ENCODE results near the gene AMPD3.

The AMPD3 gene

DNA sequence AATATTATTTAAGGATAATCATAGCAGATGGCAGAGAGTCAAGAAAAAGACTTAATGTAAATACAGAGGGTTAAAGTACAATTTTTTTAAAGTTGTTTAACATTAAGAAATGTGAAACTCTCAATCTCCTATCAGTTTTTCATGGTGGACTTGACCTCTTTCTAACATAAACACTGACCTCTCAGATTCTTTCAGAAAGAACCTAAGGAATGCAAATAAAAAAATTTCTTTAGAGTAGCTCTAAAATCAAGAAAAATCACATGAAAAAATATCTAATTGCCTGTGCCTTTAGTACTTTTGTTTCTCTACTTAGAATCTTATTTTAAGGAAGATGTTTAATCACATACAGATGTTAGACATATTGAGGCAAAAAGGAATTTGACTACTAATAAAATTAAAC is 73.1 kb downstream of the AMPD3 start:
- DNase-seq (ENCODE audit: insufficient read length, low spot score) (no peak), FAIRE-seq (no peak)

GRCh38 chr11:10529279-10529678 is 74.2 kb downstream of the AMPD3 start:
- no peak for FAIRE-seq
- no peak for DNase-seq (ENCODE audit: insufficient read length, low spot score)

- FAIRE-seq (no peak), DNase-seq (ENCODE audit: insufficient read length, low spot score) (no peak)
These were observed 77.5 kb downstream of the AMPD3 start for GRCh38 chr11:10532526-10532925.

GRCh38 chr11:10533323-10533722 is 78.3 kb downstream of the AMPD3 start:
- FAIRE-seq (no peak), DNase-seq (ENCODE audit: insufficient read length, low spot score) (no peak)

DNA sequence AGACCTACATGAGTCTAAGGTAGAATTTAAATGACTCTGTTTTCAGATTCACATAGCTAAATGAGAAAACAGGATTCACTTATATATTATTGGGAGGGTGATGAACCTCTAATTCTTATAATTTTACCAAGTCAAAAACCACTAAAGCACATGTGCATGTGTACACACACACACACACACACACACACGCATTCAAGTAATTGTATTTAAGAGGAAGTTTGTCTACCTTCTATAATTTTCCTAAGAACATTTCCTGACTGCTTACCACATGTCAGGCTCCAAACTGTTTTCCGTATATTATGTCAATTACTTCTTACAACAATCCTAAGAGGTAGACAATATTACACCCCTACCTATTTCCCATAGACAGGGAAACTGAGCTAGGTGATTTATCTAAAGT is 79.3 kb downstream of the AMPD3 start:
- FAIRE-seq (no peak), DNase-seq (ENCODE audit: insufficient read length, low spot score) (no peak)

GRCh38 chr11:10537600-10537999 is 82.5 kb downstream of the AMPD3 start:
- no peak for DNase-seq (ENCODE audit: insufficient read length, low spot score)
- FAIRE-seq = no peak

DNA sequence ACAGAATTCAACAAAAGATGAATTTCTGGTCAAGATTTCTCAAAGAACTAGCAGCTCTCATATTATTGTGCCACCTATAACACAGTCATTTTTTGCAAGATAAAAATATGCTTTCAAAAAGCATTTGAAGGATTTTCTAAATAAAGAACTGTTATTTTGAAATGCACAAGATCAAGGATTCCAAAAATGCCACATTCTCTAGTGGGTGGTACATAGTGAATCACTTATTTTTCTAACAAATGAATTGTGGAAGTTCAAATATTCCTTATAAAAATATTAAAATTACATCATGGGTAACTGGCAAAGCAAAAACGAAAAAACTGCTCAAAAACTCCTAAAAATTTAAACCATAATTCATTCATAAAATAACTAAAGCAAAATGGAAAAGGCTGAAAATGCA is 83.9 kb downstream of the AMPD3 start:
- no peak for DNase-seq (ENCODE audit: insufficient read length, low spot score)
- no peak for FAIRE-seq

- no peak for FAIRE-seq
- no peak for DNase-seq (ENCODE audit: insufficient read length, low spot score)
These were observed 84.3 kb downstream of the AMPD3 start for GRCh38 chr11:10539339-10539738.

- FAIRE-seq (no peak), DNase-seq (ENCODE audit: insufficient read length, low spot score) (peak; percentile 23)
These were observed 85.5 kb downstream of the AMPD3 start for GRCh38 chr11:10540546-10540914.

DNA sequence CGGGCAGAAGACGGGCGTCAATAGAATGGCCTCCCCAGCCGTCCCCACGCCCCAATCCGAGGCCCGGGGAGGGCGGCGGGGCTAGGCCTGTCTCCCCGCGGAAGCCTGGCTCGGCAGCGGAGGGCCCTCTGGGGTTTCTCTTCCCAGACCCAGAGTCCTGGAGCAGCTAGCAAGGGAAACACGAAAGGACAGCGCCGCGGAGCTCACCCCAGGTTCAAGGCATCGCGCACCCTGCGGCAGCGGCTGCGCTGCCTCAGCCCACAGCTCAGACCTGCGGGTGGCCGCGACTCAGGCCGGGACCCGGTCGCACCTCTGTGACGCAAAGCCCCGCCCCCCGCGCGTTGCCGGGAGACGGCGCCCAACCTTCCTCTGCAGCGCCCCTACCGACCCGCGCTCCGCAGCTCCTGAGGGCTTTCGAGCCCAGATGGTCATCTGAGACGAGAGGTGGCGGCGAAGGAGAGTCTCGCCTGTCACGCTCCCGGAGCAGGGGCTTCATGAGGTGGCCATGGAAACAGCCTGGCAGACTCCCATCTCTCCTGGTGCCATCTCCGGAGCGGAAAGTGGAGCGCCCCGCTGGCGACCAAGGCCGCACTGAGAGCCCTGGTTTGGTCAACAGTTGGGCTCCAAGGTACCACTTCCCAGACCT is 86.0 kb downstream of the AMPD3 start, which contains the start of gene RNF141:
Gene RNF141 (minus strand): TSS at position 273 of the 646 bp plus-strand sequence. CDS start 7,029 bp downstream, outside the sequence.
- peak; percentile 87 for FAIRE-seq
- DNase-seq (ENCODE audit: insufficient read length, low spot score) = peak; percentile 93

DNA sequence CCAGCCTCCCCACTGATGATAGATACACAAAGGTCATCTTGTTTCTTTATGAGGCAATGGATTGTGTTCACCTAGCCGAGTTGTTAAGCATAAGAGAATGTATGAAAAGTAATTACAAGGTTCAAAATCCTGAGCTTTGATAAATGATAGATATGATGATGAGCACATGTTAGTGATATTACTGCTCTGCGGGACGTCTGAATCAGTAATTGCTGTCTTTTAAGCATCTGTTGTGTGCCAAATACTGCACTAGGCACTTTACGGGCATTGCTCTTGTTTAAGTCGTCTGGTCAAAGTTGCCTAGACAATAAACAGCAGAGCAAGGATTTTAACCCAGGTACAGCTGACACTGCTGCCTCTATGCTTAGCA is 86.5 kb downstream of the AMPD3 start:
- DNase-seq (ENCODE audit: insufficient read length, low spot score) (no peak), FAIRE-seq (peak; percentile 9)

- DNase-seq (ENCODE audit: insufficient read length, low spot score) (no peak), FAIRE-seq (no peak)
These were observed 87.7 kb downstream of the AMPD3 start for GRCh38 chr11:10542776-10543175.

- DNase-seq (ENCODE audit: insufficient read length, low spot score) (no peak), FAIRE-seq (no peak)
These were observed 88.7 kb downstream of the AMPD3 start for GRCh38 chr11:10543782-10544181.

GRCh38 chr11:10544491-10545465 is 89.7 kb downstream of the AMPD3 start:
- no peak for FAIRE-seq
- no peak for DNase-seq (ENCODE audit: insufficient read length, low spot score)

- DNase-seq (ENCODE audit: insufficient read length, low spot score) = no peak
- FAIRE-seq = no peak
These were observed 95.6 kb downstream of the AMPD3 start for GRCh38 chr11:10550503-10551289.

GRCh38 chr11:10551290-10551592 is 96.2 kb downstream of the AMPD3 start:
- FAIRE-seq (no peak), DNase-seq (ENCODE audit: insufficient read length, low spot score) (no peak)

DNA sequence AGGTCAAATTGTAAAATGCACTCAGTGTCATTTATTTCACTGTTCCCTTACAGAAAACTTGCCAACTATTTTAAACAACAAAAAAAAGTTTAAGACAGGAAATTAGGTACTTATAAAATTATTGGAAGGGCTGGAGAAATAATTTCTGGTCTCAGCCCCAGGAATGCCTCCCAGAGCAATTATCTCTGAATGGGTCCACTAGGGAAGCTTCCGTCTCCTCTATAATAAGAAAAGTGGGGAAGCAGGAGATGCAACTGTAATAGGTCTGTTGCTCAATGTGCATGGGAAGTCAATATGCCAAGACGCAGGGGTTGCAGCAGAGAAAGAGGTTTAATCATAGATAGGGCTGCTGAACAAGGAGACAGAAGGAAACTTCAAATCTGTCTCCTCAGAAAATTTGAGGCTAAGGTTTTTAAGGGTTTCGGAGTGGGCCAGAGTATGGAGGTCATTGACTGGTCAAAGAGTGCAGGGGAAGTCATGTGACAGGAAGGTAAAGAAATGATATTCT is 96.8 kb downstream of the AMPD3 start:
- FAIRE-seq = no peak
- no peak for DNase-seq (ENCODE audit: insufficient read length, low spot score)

DNA sequence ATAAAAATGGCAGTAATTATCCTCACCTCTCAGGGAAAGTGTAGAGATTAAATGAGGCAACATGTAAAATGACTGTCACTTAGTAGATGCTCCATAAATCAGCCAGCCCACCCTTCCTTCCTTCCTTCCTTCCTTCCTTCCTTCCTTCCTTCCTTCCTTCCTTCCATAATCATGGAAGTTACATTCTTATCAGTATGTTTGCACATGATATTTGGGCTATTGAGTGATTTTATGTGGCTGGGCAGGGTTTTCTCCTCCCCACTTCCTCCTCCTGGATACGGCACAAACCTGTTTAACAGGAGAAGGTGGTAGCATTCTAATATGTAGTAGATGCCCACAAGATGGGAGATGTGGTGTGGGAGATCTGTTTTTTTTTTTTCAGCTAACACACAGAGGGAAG is 101.5 kb downstream of the AMPD3 start:
- DNase-seq (ENCODE audit: insufficient read length, low spot score) (no peak), FAIRE-seq (no peak)

All from HTR-8/SVneo (cell line).